ENCODE results near the gene NREP.
A peak's percentile ranks its signal among the peaks of the same experiment; 100 is the strongest.

The NREP gene

DNA sequence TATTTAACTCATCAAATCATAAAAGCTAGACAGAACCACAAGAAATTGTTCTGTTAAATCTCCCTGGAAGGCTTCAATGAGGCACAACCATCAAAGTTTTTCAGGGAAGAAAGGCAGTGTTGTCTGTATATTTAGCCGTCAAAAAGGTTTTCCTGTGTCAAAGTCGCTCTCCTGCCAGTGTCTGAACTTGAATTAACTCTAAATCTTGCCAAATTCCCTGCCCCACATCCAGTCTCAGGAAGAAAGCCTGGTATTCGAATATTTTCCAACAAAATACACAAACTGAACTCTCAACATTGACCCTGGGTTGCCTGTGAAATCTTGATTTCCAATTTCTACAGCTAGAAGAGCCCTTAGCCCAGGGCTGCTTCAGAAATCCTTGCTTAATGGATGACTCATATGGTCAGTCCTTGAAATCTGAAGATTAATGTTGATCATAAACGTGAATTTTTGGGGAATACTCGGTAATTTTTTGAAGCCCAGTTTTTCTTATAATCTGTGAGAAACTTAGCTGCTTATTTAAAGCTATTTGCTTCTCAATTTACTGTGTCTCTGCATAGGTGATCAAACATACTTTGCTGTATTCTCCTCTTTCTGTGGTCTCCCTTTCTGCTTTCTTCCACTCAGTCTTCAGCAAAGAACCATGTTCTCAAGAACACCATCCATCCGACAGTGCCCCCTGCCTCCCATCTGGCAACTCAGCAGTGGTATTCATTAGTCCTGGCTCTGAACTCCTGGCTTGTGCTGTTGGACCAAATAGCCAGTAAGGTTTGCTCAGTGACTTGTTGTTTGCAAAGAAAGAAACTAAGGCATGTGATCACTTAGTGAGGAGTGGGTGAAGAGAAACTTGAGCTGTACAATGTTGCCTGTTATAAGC, 58.9 kb downstream of the NREP start:
- Histone ChIP-seq H3K9ac (ENCODE audit: low read depth, low read length) (no peak overlapping the region), H3K9me3 (ENCODE audit: insufficient read depth, low read length, severe bottlenecking) (no peaks in the 10 kb centered on the region), H2AFZ (ENCODE audit: low read depth, low read length) (no peak overlapping the region), H3K27ac (ENCODE audit: low read length) (0 out of 2 replicates have a peak overlapping the region, but pooled peaks have one; percentile 4), H3K79me2 (ENCODE audit: insufficient read depth, low read length) (no peaks in the 10 kb centered on the region), H4K20me1 (ENCODE audit: insufficient read depth, low read length) (no peaks in the 10 kb centered on the region), H3K36me3 (ENCODE audit: insufficient read depth, low read length) (no peaks in the 10 kb centered on the region), H3K4me3 (ENCODE audit: low read depth in 1 of 2, low read length in 2 of 2) (no peak overlapping the region), H3K4me2 (ENCODE audit: insufficient read depth, low read length) (no peak overlapping the region), H3K4me1 (ENCODE audit: insufficient read depth, low read length) (peaks cover 12% of the 10 kb centered on the region), H3K27me3 (ENCODE audit: insufficient read depth, low read length, poor library complexity) (no peaks in the 10 kb centered on the region)
- ATAC-seq (ENCODE audit: insufficient read depth, low read depth) (peak; percentile 29; the same call in 1 of the 3 replicates), DNase-seq (no peak)
- TF ChIP-seq, protein P1, sequence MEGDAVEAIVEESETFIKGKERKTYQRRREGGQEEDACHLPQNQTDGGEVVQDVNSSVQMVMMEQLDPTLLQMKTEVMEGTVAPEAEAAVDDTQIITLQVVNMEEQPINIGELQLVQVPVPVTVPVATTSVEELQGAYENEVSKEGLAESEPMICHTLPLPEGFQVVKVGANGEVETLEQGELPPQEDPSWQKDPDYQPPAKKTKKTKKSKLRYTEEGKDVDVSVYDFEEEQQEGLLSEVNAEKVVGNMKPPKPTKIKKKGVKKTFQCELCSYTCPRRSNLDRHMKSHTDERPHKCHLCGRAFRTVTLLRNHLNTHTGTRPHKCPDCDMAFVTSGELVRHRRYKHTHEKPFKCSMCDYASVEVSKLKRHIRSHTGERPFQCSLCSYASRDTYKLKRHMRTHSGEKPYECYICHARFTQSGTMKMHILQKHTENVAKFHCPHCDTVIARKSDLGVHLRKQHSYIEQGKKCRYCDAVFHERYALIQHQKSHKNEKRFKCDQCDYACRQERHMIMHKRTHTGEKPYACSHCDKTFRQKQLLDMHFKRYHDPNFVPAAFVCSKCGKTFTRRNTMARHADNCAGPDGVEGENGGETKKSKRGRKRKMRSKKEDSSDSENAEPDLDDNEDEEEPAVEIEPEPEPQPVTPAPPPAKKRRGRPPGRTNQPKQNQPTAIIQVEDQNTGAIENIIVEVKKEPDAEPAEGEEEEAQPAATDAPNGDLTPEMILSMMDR (IDR thresholded peaks at IDR 0.05; ENCODE audit: borderline replicate concordance, extremely low read depth, low read length, poor library complexity, severe bottlenecking), result peak; percentile 28
- no peak for TF ChIP-seq EZH2 (IDR thresholded peaks at IDR 0.05; ENCODE audit: borderline replicate concordance, low read depth, low read length, severe bottlenecking)

DNA sequence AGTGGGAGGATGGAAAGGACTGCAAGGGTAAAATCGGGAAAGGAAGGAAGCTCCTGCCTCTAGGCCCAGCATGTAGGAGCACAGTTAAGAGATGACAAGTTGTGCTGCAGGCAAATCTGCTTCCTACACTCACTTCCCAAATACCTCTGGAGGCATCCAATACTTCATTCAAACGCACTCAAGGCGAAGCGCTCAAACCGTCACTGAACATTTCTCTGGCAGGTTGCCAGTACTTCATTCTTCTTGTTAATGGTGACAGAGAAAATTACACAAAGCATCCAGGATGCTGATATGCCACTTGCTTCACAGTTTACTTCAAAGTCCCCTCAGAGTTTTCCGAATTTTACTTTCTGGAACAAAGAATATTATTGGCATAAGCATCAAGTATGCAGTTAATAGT, 59.8 kb downstream of the NREP start:
- H3K27ac ChIP-seq (ENCODE audit: low read length), result no peak overlapping the region
- H3K4me2 ChIP-seq (ENCODE audit: insufficient read depth, low read length), result no peak overlapping the region
- H3K27me3 ChIP-seq (ENCODE audit: insufficient read depth, low read length, poor library complexity), result no peaks in the 10 kb centered on the region
- H4K20me1 ChIP-seq (ENCODE audit: insufficient read depth, low read length), result no peaks in the 10 kb centered on the region
- H3K79me2 ChIP-seq (ENCODE audit: insufficient read depth, low read length), result no peaks in the 10 kb centered on the region
- no peaks in the 10 kb centered on the region for H3K9me3 ChIP-seq (ENCODE audit: insufficient read depth, low read length, severe bottlenecking)
- H3K4me3 ChIP-seq (ENCODE audit: low read depth in 1 of 2, low read length in 2 of 2), result no peak overlapping the region
- H2AFZ ChIP-seq (ENCODE audit: low read depth, low read length), result no peak overlapping the region
- peaks cover 3% of the 10 kb centered on the region; the same call in 1 of the 2 replicates for H3K4me1 ChIP-seq (ENCODE audit: insufficient read depth, low read length)
- H3K9ac ChIP-seq (ENCODE audit: low read depth, low read length), result no peak overlapping the region
- no peaks in the 10 kb centered on the region for H3K36me3 ChIP-seq (ENCODE audit: insufficient read depth, low read length)
- peak; percentile 17; the same call in 1 of the 3 replicates for ATAC-seq (ENCODE audit: insufficient read depth, low read depth)
- no peak for DNase-seq
- TF ChIP-seq, protein P1 (IDR thresholded peaks at IDR 0.05; ENCODE audit: borderline replicate concordance, extremely low read depth, low read length, poor library complexity, severe bottlenecking), result no peak

- no peak for TF ChIP-seq EZH2 (IDR thresholded peaks at IDR 0.05; ENCODE audit: borderline replicate concordance, low read depth, low read length, severe bottlenecking)
- TF ChIP-seq, protein P1 (IDR thresholded peaks at IDR 0.05; ENCODE audit: borderline replicate concordance, extremely low read depth, low read length, poor library complexity, severe bottlenecking), result no peak
Observed at GRCh38 chr5:111695991-111696390, 61.0 kb downstream of the NREP start.

More at GRCh38 chr5:111695991-111696390, 61.0 kb downstream of the NREP start:
- Histone ChIP-seq H3K9me3 (ENCODE audit: insufficient read depth, low read length, severe bottlenecking) (no peaks in the 10 kb centered on the region), H4K20me1 (ENCODE audit: insufficient read depth, low read length) (no peaks in the 10 kb centered on the region), H3K4me3 (ENCODE audit: low read depth in 1 of 2, low read length in 2 of 2) (no peak overlapping the region), H3K27me3 (ENCODE audit: insufficient read depth, low read length, poor library complexity) (no peaks in the 10 kb centered on the region), H3K4me2 (ENCODE audit: insufficient read depth, low read length) (no peak overlapping the region), H3K9ac (ENCODE audit: low read depth, low read length) (no peak overlapping the region), H3K4me1 (ENCODE audit: insufficient read depth, low read length) (no peaks in the 10 kb centered on the region), H3K27ac (ENCODE audit: low read length) (no peak overlapping the region), H3K79me2 (ENCODE audit: insufficient read depth, low read length) (no peaks in the 10 kb centered on the region), H3K36me3 (ENCODE audit: insufficient read depth, low read length) (no peaks in the 10 kb centered on the region), H2AFZ (ENCODE audit: low read depth, low read length) (no peak overlapping the region)
- DNase-seq (no peak), ATAC-seq (ENCODE audit: insufficient read depth, low read depth) (no peak)
